ENCODE measurements around the gene APOD.
"Not testable (repeated sequence)": the region's sequence is repeated elsewhere in the genome, so short reads cannot be mapped to it uniquely, and the experiment has no call there.

APOD gene

GRCh38 chr3:195596765-195597171 is 13.0 kb upstream of the APOD start:
- H3K4me3 ChIP-seq (ENCODE audit: low read length) = no peak overlapping the region
- TF ChIP-seq ZNF274 (IDR thresholded peaks at IDR 0.05; ENCODE audit: low read depth, low read length) = no peak

- no peak for TF ChIP-seq ZNF274 (IDR thresholded peaks at IDR 0.05; ENCODE audit: low read depth, low read length)
- no peak overlapping the region for H3K4me3 ChIP-seq (ENCODE audit: low read length)
Observed at GRCh38 chr3:195595785-195596531, 12.2 kb upstream of the APOD start.

- H3K4me3 ChIP-seq (ENCODE audit: low read length) = no peak overlapping the region
- TF ChIP-seq ZNF274 (IDR thresholded peaks at IDR 0.05; ENCODE audit: low read depth, low read length) = no peak
Observed at GRCh38 chr3:195591852-195592251, 8.1 kb upstream of the APOD start.

- no peak for TF ChIP-seq ZNF274 (IDR thresholded peaks at IDR 0.05; ENCODE audit: low read depth, low read length)
- no peak overlapping the region for H3K4me3 ChIP-seq (ENCODE audit: low read length)
Observed at GRCh38 chr3:195591220-195591619, 7.5 kb upstream of the APOD start.

- H3K4me3 ChIP-seq (ENCODE audit: low read length) = not testable (repeated sequence)
Observed at GRCh38 chr3:195590381-195590780, 6.6 kb upstream of the APOD start.

- H3K4me3 ChIP-seq (ENCODE audit: low read length) = not testable (repeated sequence)
Observed at GRCh38 chr3:195589796-195590195, 6.1 kb upstream of the APOD start.

GRCh38 chr3:195587824-195588223 is 4.1 kb upstream of the APOD start:
- no peak for TF ChIP-seq ZNF274 (IDR thresholded peaks at IDR 0.05; ENCODE audit: low read depth, low read length)
- H3K4me3 ChIP-seq (ENCODE audit: low read length) = no peak overlapping the region

- no peak for TF ChIP-seq ZNF274 (IDR thresholded peaks at IDR 0.05; ENCODE audit: low read depth, low read length)
Observed at GRCh38 chr3:195587406-195587805, 3.7 kb upstream of the APOD start.

GRCh38 chr3:195584543-195584870 is 767 bp upstream of the APOD start:
- TF ChIP-seq ZNF274 (IDR thresholded peaks at IDR 0.05; ENCODE audit: low read depth, low read length) = no peak
- no peak overlapping the region for H3K4me3 ChIP-seq (ENCODE audit: low read length)

More at GRCh38 chr3:195587406-195587805, 3.7 kb upstream of the APOD start:
- H3K4me3 ChIP-seq (ENCODE audit: low read length) = no peak overlapping the region

- no peak for TF ChIP-seq ZNF274 (IDR thresholded peaks at IDR 0.05; ENCODE audit: low read depth, low read length)
- H3K4me3 ChIP-seq (ENCODE audit: low read length) = no peak overlapping the region
Observed at GRCh38 chr3:195582947-195583346, 793 bp downstream of the APOD start.

- H3K4me3 ChIP-seq (ENCODE audit: low read length) = no peak overlapping the region
- no peak for TF ChIP-seq ZNF274 (IDR thresholded peaks at IDR 0.05; ENCODE audit: low read depth, low read length)
Observed at GRCh38 chr3:195580744-195581443, 2.8 kb downstream of the APOD start.

- H3K4me3 ChIP-seq (ENCODE audit: low read length) = no peak overlapping the region
- TF ChIP-seq ZNF274 (IDR thresholded peaks at IDR 0.05; ENCODE audit: low read depth, low read length) = no peak
Observed at GRCh38 chr3:195579281-195579680, 4.5 kb downstream of the APOD start.

- no peak overlapping the region for H3K4me3 ChIP-seq (ENCODE audit: low read length)
- no peak for TF ChIP-seq ZNF274 (IDR thresholded peaks at IDR 0.05; ENCODE audit: low read depth, low read length)
Observed at GRCh38 chr3:195578565-195578964, 5.2 kb downstream of the APOD start.

GRCh38 chr3:195577645-195578177 is 6.0 kb downstream of the APOD start:
- no peak for TF ChIP-seq ZNF274 (IDR thresholded peaks at IDR 0.05; ENCODE audit: low read depth, low read length)
- H3K4me3 ChIP-seq (ENCODE audit: low read length) = no peak overlapping the region

- no peak overlapping the region for H3K4me3 ChIP-seq (ENCODE audit: low read length)
- TF ChIP-seq ZNF274 (IDR thresholded peaks at IDR 0.05; ENCODE audit: low read depth, low read length) = no peak
Observed at GRCh38 chr3:195574497-195575304, 9.0 kb downstream of the APOD start.
